ENCODE data around the gene CNIH3. TPM values are rescaled to one million over a fixed set of nuclear protein-coding genes. Genes with fewer than 3 reads are reported as not detected.

Gene CNIH3
- total RNA-seq, 4 donors from 2014 or later: 6.2 to 6.3 TPM; not detected in 2

GRCh38 chr1:224730540-224730939, 114.4 kb downstream of the CNIH3 start:
- Histone ChIP-seq H3K4me1 (no peaks in the 10 kb centered on the region), H3K4me3 (no peak overlapping the region), H3K9me3 (no peaks in the 10 kb centered on the region), H3K27me3 (no peaks in the 10 kb centered on the region), H3K27ac (no peak overlapping the region), H3K36me3 (no peaks in the 10 kb centered on the region)
- TF ChIP-seq CTCF (IDR thresholded peaks at IDR 0.05) (no peak), POLR2A (IDR thresholded peaks at IDR 0.05) (no peak)
- DNase-seq: no peak
- intact Hi-C loops (cut with DNase I; ENCODE audit: low total_unique reads): no loop called here

GRCh38 chr1:224730965-224731364, 114.8 kb downstream of the CNIH3 start:
- H3K36me3 ChIP-seq: no peaks in the 10 kb centered on the region
- intact Hi-C loops (cut with DNase I; ENCODE audit: low total_unique reads): no loop called here
- no peaks in the 10 kb centered on the region for H3K4me1 ChIP-seq
- DNase-seq: no peak
- H3K27ac ChIP-seq: no peak overlapping the region
- TF ChIP-seq CTCF (IDR thresholded peaks at IDR 0.05): no peak
- no peak for TF ChIP-seq POLR2A (IDR thresholded peaks at IDR 0.05)
- H3K27me3 ChIP-seq: no peaks in the 10 kb centered on the region
- no peaks in the 10 kb centered on the region for H3K9me3 ChIP-seq
- H3K4me3 ChIP-seq: no peak overlapping the region

GRCh38 chr1:224731633-224732032, 115.5 kb downstream of the CNIH3 start:
- intact Hi-C loops (cut with DNase I; ENCODE audit: low total_unique reads): no loop called here
- Histone ChIP-seq H3K36me3 (no peaks in the 10 kb centered on the region), H3K4me1 (no peaks in the 10 kb centered on the region), H3K27me3 (no peaks in the 10 kb centered on the region), H3K27ac (no peak overlapping the region), H3K4me3 (no peak overlapping the region), H3K9me3 (no peaks in the 10 kb centered on the region)
- no peak for DNase-seq
- no peak for TF ChIP-seq CTCF (IDR thresholded peaks at IDR 0.05)
- no peak for TF ChIP-seq POLR2A (IDR thresholded peaks at IDR 0.05)

GRCh38 chr1:224732377-224733026, 116.4 kb downstream of the CNIH3 start:
- Histone ChIP-seq H3K9me3 (no peaks in the 10 kb centered on the region), H3K36me3 (no peaks in the 10 kb centered on the region), H3K4me3 (no peak overlapping the region), H3K27me3 (no peaks in the 10 kb centered on the region), H3K4me1 (no peaks in the 10 kb centered on the region), H3K27ac (no peak overlapping the region)
- DNase-seq: no peak
- intact Hi-C loops (cut with DNase I; ENCODE audit: low total_unique reads): no loop called here
- TF ChIP-seq POLR2A (IDR thresholded peaks at IDR 0.05) (no peak), CTCF (IDR thresholded peaks at IDR 0.05) (no peak)

- no peaks in the 10 kb centered on the region for H3K27me3 ChIP-seq
- intact Hi-C loops (cut with DNase I; ENCODE audit: low total_unique reads): no loop called here
- no peaks in the 10 kb centered on the region for H3K36me3 ChIP-seq
- no peak for DNase-seq
- no peak overlapping the region for H3K4me3 ChIP-seq
- no peaks in the 10 kb centered on the region for H3K9me3 ChIP-seq
- no peaks in the 10 kb centered on the region for H3K4me1 ChIP-seq
- no peak for TF ChIP-seq CTCF (IDR thresholded peaks at IDR 0.05)
- TF ChIP-seq POLR2A (IDR thresholded peaks at IDR 0.05): no peak
- no peak overlapping the region for H3K27ac ChIP-seq
These were observed 117.2 kb downstream of the CNIH3 start for GRCh38 chr1:224733027-224733911.

Data from uterus (tissue), 4 donors.